SU-DHL-6 (cell line): ENCODE measurements around the gene DST.

Experiments used
- CTCF ChIP-seq: fragments of 200-600 bp; sonication (generic); IDR thresholded peaks from one replicate; pipeline ENCODE4 v1.5.1; 2017; ENCODE audit warnings: antibody characterized with exemption, mild to moderate bottlenecking, low read length, moderate library complexity; ENCODE audit not compliant: insufficient read depth, poor library complexity, severe bottlenecking
- EZH2phosphoT487 ChIP-seq: fragments of 200-600 bp; sonication (generic), shearing (Covaris generic); conservative IDR thresholded peaks from 2 replicates; pipeline ENCODE4 v1.6.1; 2018; ENCODE audit warnings: mild to moderate bottlenecking, antibody characterized with exemption, low read length, moderate library complexity, mixed read lengths

- TF ChIP-seq CTCF: no peak
- TF ChIP-seq EZH2phosphoT487: no peak
Measured at GRCh38 chr6:56649782-56650181, 7.1 kb upstream of the DST start.
